ENCODE data around the gene LRP11.
"Not testable (repeated sequence)": the region's sequence is repeated elsewhere in the genome, so short reads cannot be mapped to it uniquely, and the experiment has no call there.

The LRP11 gene

GRCh38 chr6:149869275-149869892, 5.2 kb upstream of the LRP11 start:
- no peak for DNase-seq (ENCODE audit: low spot score)

GRCh38 chr6:149867876-149868640, 3.9 kb upstream of the LRP11 start:
- no peak for DNase-seq (ENCODE audit: low spot score)

GRCh38 chr6:149864578-149865535, 698 bp upstream of the LRP11 start:
- DNase-seq (ENCODE audit: low spot score), result peak; percentile 67

GRCh38 chr6:149862922-149863697, 1.0 kb downstream of the LRP11 start:
- DNase-seq (ENCODE audit: low spot score), result peak; percentile 48

- not testable (repeated sequence) for DNase-seq (ENCODE audit: low spot score)
Measured at GRCh38 chr6:149862424-149862738, 1.8 kb downstream of the LRP11 start.

GRCh38 chr6:149861603-149862423, 2.3 kb downstream of the LRP11 start:
- no peak for DNase-seq (ENCODE audit: low spot score)

- no peak for DNase-seq (ENCODE audit: low spot score)
Measured at GRCh38 chr6:149860834-149861602, 3.1 kb downstream of the LRP11 start.

- DNase-seq (ENCODE audit: low spot score), result no peak
Measured at GRCh38 chr6:149860513-149860833, 3.7 kb downstream of the LRP11 start.

- no peak for DNase-seq (ENCODE audit: low spot score)
Measured at GRCh38 chr6:149859938-149860337, 4.2 kb downstream of the LRP11 start.

- DNase-seq (ENCODE audit: low spot score), result no peak
Measured at GRCh38 chr6:149859368-149859767, 4.8 kb downstream of the LRP11 start.

- DNase-seq (ENCODE audit: low spot score), result no peak
Measured at GRCh38 chr6:149857541-149857940, 6.6 kb downstream of the LRP11 start.

GRCh38 chr6:149856256-149856994, 7.7 kb downstream of the LRP11 start:
- DNase-seq (ENCODE audit: low spot score), result no peak

GRCh38 chr6:149855741-149856140, 8.4 kb downstream of the LRP11 start:
- DNase-seq (ENCODE audit: low spot score), result no peak

- no peak for DNase-seq (ENCODE audit: low spot score)
Measured at GRCh38 chr6:149855040-149855654, 9.0 kb downstream of the LRP11 start.

- no peak for DNase-seq (ENCODE audit: low spot score)
Measured at GRCh38 chr6:149854532-149854931, 9.6 kb downstream of the LRP11 start.

- not testable (repeated sequence) for DNase-seq (ENCODE audit: low spot score)
Measured at GRCh38 chr6:149854017-149854416, 10.1 kb downstream of the LRP11 start.

- no peak for DNase-seq (ENCODE audit: low spot score)
Measured at GRCh38 chr6:149852881-149853280, 11.3 kb downstream of the LRP11 start.

- DNase-seq (ENCODE audit: low spot score), result no peak
Measured at GRCh38 chr6:149852180-149852579, 12.0 kb downstream of the LRP11 start.

GRCh38 chr6:149851461-149852110, 12.6 kb downstream of the LRP11 start:
- DNase-seq (ENCODE audit: low spot score), result no peak
